HG02981 (cell line): ENCODE results near the gene LUM.

Experiments used
- ATAC-seq: cut with Tn5 transposase; IDR thresholded peaks from one replicate; pipeline ENCODE4 v1.9.1; 2021; ENCODE audit warnings: mild to moderate bottlenecking, moderate library complexity; ENCODE audit not compliant: unreplicated experiment

LUM gene

DNA sequence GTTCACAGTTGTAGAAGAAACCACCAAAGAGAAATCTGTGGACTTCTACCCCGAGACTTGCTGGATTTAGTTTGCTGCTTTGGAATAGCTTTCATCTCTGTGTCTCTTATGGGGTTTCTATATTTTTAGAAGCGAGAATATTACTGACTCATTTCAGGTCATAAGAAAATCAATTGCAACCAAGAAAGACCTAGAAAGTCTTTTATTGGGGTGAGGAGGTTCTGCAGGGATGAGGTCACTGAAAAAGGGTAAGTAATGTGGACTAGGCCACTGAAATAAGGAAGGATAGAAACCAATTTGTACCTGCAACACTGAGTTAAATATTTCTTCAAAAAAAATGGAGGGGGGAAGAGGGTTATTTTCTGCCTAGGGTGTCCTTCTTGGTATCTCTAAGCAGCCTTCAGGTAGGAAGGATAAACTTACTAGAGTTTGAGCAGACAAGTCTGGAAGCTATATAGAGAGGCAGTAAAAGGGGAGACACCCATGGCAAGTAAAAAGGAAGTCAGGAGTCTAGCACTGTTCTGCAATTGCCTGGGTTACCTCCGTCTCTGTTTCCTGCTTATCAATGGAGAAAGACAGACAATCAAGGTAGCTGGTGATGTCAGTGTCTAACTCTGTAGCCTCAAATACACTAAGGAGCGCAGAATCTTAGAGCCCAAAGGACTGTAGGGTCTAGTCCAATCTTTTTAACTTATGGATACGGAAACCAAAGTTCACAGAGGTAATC, 33.9 kb downstream of the LUM start:
- no peak for ATAC-seq

DNA sequence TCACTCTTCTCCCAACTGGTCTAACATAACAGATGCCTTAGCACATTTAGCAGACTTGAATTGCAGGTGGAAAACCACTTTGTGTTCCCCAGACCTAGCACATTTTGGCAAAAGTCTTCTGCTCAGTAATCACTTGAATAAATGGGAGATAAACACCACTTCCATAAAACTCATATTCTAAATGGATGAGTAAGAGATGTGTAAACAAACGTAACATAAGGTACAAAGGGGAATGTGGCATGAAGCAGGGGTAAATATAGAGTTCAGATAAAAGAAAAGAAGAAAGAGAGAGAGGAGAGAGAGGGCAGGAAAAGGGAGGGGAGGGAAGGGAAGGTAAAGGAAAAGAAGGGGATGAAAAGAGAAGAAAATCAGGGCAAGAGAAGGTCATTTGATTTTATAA, 36.4 kb downstream of the LUM start:
- ATAC-seq, result no peak

DNA sequence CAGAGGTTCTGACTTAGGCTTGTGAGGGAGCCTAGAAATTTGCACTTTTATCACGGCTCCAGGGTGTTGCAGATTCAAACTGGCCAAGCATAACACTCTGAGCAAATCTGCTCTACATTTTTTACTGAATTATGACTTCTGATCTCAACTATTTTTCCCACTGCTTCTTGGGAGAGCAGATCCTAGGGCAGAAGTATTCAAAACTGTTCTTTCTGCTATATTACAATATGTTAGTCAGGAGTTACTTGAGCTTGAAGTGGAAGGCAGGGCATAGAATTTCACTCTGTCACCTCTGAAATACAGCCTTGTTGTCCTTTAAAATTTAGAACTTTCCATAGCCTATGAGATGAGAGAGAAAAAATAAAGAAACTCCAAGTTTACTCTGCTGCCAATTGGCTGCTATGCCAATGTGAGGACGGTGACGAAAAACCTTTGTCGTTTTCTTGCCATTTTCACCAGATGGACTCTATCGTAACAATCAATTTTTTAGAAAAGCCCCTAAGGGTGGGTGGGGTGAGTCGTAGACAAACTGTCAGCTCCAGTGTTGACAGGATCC, 37.1 kb downstream of the LUM start:
- no peak for ATAC-seq

DNA sequence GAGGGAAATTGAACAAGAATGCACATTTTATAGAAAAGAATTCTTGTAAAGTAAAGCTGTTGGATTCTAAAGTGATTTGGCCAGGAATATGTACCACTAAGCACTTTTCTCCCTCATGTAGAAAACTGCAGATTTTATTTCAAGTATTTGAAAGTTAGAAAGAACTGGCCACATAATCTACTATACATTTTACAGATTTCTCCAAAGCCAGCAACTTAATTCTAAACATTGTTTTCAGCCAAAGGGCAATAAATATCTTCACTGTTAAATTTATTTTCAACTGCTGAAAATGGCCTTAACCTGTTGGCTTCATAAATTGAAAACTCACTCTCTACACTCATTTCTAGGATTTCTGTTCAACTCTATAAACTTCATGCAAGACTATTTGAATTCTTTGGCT, 37.9 kb downstream of the LUM start:
- ATAC-seq, result no peak

DNA sequence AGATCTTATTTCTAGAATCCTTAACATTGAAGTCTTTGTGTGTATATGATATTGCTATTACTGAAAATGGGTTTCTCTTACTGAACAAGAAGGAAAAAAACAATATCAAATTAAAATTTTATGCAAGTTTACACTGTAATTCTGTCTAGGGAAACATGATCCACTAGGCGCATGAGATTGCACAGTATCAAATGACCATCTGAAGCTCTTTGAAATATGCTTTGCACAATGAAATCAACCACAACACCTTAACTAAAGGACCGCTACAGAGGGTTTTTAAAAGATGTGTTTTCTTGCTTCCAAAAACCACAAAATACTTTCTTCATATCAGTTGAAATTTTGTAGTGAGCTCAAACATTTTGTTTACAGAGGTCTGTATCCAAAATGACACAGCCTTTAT, 38.4 kb downstream of the LUM start:
- no peak for ATAC-seq

DNA sequence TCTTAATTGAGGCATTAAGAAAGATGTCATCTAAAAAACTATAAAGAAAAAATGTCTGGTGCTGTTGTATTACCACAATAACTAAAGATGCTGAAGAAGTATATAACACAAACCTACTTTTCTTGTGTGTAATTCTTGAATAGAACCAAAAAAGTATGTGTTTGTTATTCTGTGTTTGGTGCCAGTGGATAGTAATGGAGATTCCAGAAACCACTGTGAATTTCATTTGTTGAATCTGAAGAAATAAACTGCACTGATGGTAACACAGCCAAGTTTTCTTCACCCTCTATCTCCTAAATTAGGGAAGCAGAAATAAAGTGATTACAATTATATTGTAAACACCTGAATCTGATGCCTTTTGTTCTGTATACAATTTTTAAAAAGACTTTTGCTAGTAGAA, 40.4 kb downstream of the LUM start:
- no peak for ATAC-seq

DNA sequence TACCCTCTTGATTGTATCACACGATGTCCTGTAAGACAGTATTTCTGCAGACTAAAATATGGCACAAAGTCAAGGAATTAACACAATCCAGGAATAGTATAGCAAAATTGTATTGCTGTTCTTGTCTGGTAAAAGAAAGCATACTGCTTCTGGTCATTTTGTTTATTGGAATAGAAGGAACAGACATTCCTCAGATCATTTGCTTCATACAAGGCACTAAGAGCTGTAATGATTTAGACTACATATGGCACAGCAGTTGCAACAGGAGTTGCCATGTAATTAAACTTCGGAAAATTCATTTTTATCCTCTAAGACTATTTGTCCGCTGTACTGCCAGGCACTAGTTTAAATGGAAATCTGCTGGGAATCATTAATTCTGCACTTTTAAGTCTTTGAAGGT, 45.9 kb downstream of the LUM start:
- no peak for ATAC-seq

DNA sequence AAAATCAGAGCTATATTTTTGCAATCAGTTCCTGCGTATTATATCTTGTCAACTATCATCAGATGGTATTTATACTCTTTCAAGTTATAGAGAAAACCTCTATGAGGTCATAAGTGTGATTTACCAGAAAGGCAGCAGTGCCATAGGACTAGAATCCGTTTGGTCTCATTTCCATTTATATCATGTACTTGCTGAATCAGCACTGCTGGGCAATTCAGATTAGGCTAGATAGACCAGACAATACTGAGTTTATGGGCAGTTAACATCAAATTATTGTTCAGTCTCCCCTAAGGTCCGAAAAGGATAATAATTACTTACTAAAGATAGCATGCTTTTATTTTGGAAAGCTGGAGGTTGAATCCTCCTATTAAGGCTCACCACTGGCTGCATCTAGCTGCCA, 46.7 kb downstream of the LUM start:
- ATAC-seq, result no peak

DNA sequence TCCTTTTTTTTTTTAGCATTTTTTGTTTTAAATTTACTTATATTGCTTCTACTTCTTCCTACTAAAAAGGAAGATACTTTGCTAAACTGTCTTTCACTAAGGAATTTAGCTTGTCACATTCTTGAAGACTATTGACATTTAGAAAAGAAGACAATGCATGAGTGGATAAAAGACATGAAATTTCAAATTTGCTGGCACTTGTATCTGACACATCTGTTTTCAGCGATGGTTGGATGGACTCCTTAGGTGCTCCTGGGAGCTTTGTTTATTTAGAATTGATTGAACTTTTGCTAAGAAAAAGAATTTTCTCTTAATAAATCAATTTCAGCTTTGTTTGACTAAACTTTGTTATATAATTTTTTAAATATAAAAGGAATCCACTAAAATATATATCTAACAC, 50.2 kb downstream of the LUM start:
- no peak for ATAC-seq

DNA sequence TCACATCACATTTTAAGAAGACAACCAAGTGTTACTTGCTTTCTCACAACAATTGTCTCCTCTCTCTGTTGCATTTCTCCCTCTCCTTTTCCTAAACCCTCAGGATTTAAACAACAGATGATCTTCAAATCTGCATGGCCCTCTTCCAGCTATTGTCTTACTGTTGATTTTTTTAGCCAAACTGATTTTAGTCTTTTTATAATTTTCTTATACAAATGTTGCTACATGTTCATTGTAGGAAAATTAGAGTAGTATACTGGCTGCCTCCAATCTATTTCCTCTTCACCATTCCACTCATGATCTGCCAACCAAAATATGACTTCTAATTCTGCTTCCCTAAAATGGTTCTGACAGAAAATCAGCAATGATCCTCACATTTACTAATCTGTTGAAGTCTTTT, 52.1 kb downstream of the LUM start:
- ATAC-seq, result no peak

DNA sequence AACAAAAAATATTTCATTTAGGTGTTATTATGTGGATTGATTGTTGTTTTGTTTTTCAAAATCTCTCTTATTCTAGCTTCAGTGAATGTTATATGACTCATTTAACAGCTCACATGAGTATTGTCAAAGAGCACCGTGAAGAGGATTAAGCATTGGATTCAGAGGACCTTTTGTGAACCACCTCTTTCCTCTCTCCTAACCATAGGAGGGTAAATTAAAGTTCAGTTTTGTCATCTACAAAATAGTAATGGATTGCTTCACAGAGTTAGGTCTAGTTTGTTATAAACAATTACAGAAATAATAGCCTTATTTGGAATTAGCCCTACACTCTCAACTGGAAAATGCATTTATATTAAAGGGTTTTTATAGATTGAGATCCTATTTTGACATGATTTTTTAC, 52.5 kb downstream of the LUM start:
- no peak for ATAC-seq

DNA sequence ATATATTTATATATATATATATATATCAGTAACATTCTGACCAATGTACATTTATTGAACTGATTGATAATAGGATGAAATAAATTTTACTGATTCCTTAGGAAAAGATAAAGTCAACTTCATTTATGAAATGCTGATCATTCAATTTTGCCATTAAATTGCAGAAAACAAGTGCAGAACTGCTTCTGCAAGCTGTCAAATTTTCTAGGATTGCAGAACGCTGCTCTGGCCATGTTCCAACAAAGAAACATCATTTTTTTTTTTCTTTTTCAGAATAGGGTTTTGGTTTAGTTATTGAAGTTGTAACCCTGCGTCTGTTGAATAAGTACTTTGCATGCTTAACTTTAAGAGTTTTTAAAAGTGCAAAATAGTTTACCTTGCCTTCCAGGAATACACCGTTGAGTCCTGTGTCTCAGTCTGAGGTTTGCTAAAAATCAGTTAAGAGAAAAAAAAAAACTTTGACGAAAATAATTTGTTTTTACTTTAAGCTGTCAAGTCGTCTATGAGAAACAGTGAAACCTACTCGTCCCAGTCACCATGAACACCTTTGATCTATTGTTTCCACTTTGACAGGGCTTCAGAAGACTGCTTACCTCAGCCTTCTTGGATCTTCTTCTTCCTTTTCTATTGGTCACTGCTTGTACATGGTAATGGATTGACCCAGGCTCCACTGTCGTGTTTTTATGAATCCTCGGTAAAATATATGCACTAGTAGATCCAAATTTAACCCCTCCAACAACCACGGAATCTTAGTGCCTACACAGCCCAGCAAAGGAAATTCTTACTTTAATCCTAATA, 53.7 kb downstream of the LUM start, which contains the start of gene KERA:
Gene KERA, minus strand, starts transcription at position 657 of the 798 bp plus-strand sequence. CDS start 1,743 bp downstream, outside the sequence.
- ATAC-seq, result no peak

DNA sequence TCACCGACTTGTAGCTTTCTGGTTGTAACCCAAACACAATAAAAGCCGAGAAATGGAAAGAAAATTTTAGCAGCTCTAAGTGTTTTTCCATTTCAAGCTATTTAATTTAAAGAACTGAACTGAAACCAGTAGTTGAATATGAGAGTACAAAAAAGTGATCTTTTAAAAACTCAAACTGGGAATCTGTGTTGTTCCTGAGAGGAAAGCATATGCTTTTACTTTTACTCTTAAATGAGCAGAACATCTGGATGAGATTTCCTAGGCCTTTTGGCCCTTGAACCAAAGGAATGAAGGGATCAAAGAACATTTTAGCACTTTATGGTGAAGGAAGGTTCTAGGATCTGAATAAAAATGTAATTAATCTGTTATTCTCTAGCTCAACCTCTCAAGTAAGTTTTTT, 54.8 kb downstream of the LUM start:
- no peak for ATAC-seq

DNA sequence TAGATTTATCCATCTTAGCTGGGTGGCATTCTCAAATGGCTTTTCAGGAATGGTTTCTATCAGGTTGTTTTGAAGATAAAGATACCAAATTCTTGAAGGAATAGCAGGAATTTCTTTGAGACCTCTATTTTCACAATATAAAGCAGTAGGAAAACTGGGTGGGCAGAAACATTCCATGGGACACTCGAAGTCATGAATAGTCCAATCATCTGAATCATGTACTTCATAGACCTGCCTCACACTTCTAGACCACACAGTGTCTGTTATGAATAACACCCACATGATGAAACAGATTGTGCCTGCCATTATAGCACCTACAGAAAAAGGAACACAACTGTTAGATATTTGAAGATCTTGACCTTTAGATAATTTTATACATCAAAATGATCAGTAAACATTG, 55.3 kb downstream of the LUM start:
- no peak for ATAC-seq

DNA sequence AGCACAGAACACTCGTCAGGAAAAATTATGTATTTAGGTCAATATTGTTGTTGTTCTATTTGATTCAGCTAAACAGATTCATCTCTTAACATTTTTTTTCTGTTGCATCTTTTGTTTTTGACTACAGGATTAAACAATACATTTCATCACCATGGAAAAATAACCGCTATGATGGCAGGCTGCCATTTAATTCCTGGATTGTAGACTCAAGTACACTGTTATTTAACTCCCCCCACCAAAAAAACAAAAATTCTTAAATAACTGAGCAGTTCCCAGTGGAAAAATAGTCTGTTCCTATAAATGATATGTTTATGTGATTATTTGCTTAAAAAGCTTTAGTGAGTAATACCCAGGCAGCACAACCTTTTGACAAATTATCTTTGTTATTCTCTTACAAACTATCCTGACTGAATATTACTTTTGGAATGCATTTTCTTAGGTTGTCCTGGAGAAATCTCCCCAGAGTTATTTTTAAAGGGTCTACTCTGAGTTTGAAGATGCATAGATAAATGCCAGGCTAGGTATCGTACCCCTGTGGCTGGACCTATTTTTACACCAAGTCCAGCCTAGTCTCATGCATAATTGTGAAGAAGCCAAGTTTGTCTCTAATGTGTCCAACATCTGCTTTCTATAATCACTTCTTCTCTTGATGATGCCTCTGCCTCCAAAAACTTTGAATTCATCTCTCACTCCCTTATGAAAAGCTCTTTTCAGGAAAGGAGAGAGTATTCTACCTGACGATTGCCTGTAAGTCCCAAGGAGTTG, 57.2 kb downstream of the LUM start:
- no peak for ATAC-seq
